PC-3 (cell line): ENCODE results near the gene SMIM44. TPM values are rescaled to one million over a fixed set of nuclear protein-coding genes. Genes with fewer than 3 reads are reported as not detected.

Experiments used
- ATAC-seq: fragments of 200-7000 bp; cut with Tn5 transposase; 2 replicates; pipeline ENCODE4 v1.9.1; 2020; ENCODE audit warnings: mild to moderate bottlenecking, moderate library complexity
- BruUV-seq: library from RNA; stranded (reverse); fragments of 400-500 nt; replicated peaks from 2 replicates; lab custom pipeline; 2021; lab: Mats Ljungman, UMichigan
- CTCF ChIA-PET: fragments of 300-600 bp; sonication (Branson Sonifier 250); formaldehyde crosslinking; loops from one replicate; lab custom pipeline; 2022; ENCODE audit warnings: antibody characterized with exemption; lab: Charles Lee
- POLR2A ChIA-PET: fragments of 300-600 bp; sonication (Branson Sonifier 250); formaldehyde crosslinking; loops from one replicate; lab custom pipeline; 2022; ENCODE audit warnings: antibody characterized with exemption; ENCODE audit not compliant: unreplicated experiment; lab: Charles Lee
- DNase-seq: peaks from one replicate; pipeline ENCODE4 v3.0.0-alpha.2; 2015
- H2AFZ ChIP-seq: fragments of 300-600 bp; sonication (generic); 2 replicates; pipeline ENCODE4 v1.6.0; 2016; ENCODE audit warnings: antibody characterized with exemption, low read length
- H3F3A ChIP-seq: fragments of 300-600 bp; sonication (generic); one replicate; pipeline ENCODE4 v1.6.0; 2017; ENCODE audit warnings: antibody characterized with exemption, low read length, control low read depth, mild to moderate bottlenecking; ENCODE audit not compliant: unreplicated experiment
- H3K27ac ChIP-seq: fragments of 300-600 bp; sonication (generic); 2 replicates; pipeline ENCODE4 v1.5.1; 2016; ENCODE audit warnings: mild to moderate bottlenecking, low read length
- H3K27me3 ChIP-seq: fragments of 300-600 bp; sonication (generic); 2 replicates; pipeline ENCODE4 v1.6.1; 2016; ENCODE audit warnings: low read length, mixed read lengths
- H3K36me3 ChIP-seq: fragments of 300-600 bp; sonication (generic); 2 replicates; pipeline ENCODE4 v1.6.1; 2016; ENCODE audit warnings: low read depth, mixed run types, low read length, mixed read lengths
- H3K4me1 ChIP-seq: fragments of 300-600 bp; sonication (generic); 2 replicates; pipeline ENCODE4 v1.5.1; 2016; ENCODE audit warnings: low read length; ENCODE audit not compliant: insufficient read depth
- H3K4me2 ChIP-seq: fragments of 300-600 bp; sonication (generic); 2 replicates; pipeline ENCODE4 v1.6.0; 2016; ENCODE audit warnings: low read length
- H3K4me3 ChIP-seq: fragments of 300-600 bp; sonication (generic); 2 replicates; pipeline ENCODE4 v1.5.1; 2016; ENCODE audit warnings: mild to moderate bottlenecking, low read length, mixed read lengths
- H3K79me2 ChIP-seq: fragments of 300-600 bp; sonication (generic); 2 replicates; pipeline ENCODE4 v1.6.1; 2017; ENCODE audit warnings: low read length, mixed read lengths
- H3K9ac ChIP-seq: fragments of 300-600 bp; sonication (generic); 2 replicates; pipeline ENCODE4 v1.6.0; 2016; ENCODE audit warnings: mild to moderate bottlenecking, low read length
- H3K9me2 ChIP-seq: fragments of 300-600 bp; sonication (generic); replicated peaks from 2 replicates; pipeline ENCODE4 v1.6.1; 2016; ENCODE audit warnings: mixed run types, low read length, mixed read lengths
- H3K9me3 ChIP-seq: fragments of 300-600 bp; sonication (generic); 2 replicates; pipeline ENCODE4 v1.6.1; 2016; ENCODE audit warnings: low read length, mixed read lengths
- H4K20me1 ChIP-seq: fragments of 300-600 bp; sonication (generic); 2 replicates; pipeline ENCODE4 v1.6.1; 2016; ENCODE audit warnings: low read length, mixed read lengths
- EZH2 ChIP-seq: fragments of 300-600 bp; sonication (generic); IDR thresholded peaks from one replicate; pipeline ENCODE4 v1.6.1; 2017; ENCODE audit warnings: antibody characterized with exemption, mild to moderate bottlenecking, low read length; ENCODE audit not compliant: unreplicated experiment
- EZH2phosphoT487 ChIP-seq: fragments of 300-600 bp; sonication (generic); IDR thresholded peaks from 2 replicates; pipeline ENCODE4 v1.6.1; 2018; ENCODE audit warnings: mild to moderate bottlenecking, antibody characterized with exemption, low read length, borderline replicate concordance
- intact Hi-C: fragments of 100-400 bp; cut with micrococcal nuclease; formaldehyde crosslinking; loops from 2 replicates; pipeline ENCODE4 v1.9.0; 2023
- total RNA-seq: library from RNA; depleted of rRNA; stranded (reverse); fragments of >200 nt; gene quantifications from 2 replicates; pipeline ENCODE4 v1.2.3, GENCODE V29; 2014
- TF ChIP-seq, protein P1 (sequence below): fragments of 300-600 bp; sonication (generic); conservative IDR thresholded peaks from 2 replicates; pipeline ENCODE4 v1.5.1; 2017; ENCODE audit warnings: antibody characterized with exemption, low read depth, mild to moderate bottlenecking, low read length

The SMIM44 gene
- total RNA-seq, 1 experiment from 2014 or later, result not detected

DNA sequence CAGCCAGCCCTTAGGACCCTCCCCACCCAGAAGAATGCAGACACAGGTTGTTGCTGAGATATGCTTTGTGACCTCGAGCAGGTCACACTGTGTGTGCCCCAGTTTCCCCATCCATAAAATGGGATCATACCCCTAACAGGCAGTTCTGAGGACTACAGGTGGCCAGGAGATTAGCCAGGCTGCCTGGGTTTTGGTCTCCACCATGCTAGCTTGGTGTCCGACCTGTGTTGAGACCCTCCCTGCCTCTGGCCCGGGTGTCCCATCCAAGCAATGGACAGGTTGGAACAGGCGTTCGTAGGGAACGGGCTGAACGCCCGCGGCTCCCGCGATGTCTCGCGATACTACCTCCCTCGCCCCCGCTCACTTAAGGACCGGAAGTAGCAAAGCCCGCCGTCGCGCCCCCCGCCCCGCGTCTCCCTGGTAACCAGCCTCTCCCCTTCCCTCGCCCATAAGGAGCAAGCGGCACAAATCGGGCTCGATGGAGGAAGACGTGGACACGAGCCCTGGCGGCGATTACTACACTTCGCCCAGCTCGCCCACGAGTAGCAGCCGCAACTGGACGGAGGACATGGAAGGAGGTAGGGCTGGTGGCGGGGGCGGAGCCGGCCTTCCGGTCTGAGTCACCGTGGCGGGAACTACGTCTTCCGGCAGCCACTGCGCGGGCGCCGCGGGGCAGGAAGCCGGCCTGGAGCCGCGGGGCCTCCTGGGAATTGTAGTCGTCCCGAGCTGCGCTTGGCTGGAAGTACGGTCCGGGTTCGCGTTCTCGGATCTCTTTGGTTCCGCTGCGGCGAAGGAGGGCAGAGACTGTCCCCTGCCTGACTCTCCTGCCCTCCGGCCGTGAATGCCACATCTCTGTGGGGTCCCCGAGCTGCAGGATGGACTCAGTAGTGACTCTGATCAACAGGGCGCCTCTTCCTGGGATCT lies 48.3 kb downstream of the SMIM44 start:
- CTCF ChIA-PET, result no interaction called here
- Histone ChIP-seq H3F3A (no peaks in the 10 kb centered on the region), H3K27ac (peak overlapping the region; percentile 78), H3K4me2 (peak overlapping the region; percentile 82), H3K36me3 (peaks cover 3% of the 10 kb centered on the region), H3K9ac (peak overlapping the region; percentile 85), H3K79me2 (no peaks in the 10 kb centered on the region), H3K9me2 (no peaks in the 10 kb centered on the region), H3K4me3 (peak overlapping the region; percentile 63), H3K27me3 (no peaks in the 10 kb centered on the region), H2AFZ (peak overlapping the region; percentile 87), H3K4me1 (peaks cover 11% of the 10 kb centered on the region; the same call in 1 of the 2 replicates), H3K9me3 (no peaks in the 10 kb centered on the region), H4K20me1 (no peaks in the 10 kb centered on the region)
- intact Hi-C loops, result no loop called here
- peak; percentile 98 for ATAC-seq
- TF ChIP-seq EZH2phosphoT487 (no peak), EZH2 (no peak)
- TF ChIP-seq, protein P1, sequence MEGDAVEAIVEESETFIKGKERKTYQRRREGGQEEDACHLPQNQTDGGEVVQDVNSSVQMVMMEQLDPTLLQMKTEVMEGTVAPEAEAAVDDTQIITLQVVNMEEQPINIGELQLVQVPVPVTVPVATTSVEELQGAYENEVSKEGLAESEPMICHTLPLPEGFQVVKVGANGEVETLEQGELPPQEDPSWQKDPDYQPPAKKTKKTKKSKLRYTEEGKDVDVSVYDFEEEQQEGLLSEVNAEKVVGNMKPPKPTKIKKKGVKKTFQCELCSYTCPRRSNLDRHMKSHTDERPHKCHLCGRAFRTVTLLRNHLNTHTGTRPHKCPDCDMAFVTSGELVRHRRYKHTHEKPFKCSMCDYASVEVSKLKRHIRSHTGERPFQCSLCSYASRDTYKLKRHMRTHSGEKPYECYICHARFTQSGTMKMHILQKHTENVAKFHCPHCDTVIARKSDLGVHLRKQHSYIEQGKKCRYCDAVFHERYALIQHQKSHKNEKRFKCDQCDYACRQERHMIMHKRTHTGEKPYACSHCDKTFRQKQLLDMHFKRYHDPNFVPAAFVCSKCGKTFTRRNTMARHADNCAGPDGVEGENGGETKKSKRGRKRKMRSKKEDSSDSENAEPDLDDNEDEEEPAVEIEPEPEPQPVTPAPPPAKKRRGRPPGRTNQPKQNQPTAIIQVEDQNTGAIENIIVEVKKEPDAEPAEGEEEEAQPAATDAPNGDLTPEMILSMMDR, result no peak
- DNase-seq, result peak; percentile 90
- TSS peak; percentile 33 for BruUV-seq
- POLR2A ChIA-PET, result no interaction called here

- peak overlapping the region; percentile 85; the same call in 1 of the 2 replicates for H3K9ac ChIP-seq
- POLR2A ChIA-PET, result no interaction called here
Measured at GRCh38 chr19:3433805-3434540, 49.3 kb downstream of the SMIM44 start.

More at GRCh38 chr19:3433805-3434540, 49.3 kb downstream of the SMIM44 start:
- H3K36me3 ChIP-seq, result peaks cover 3% of the 10 kb centered on the region
- no peaks in the 10 kb centered on the region for H3F3A ChIP-seq
- no TSS peak for BruUV-seq
- 0 out of 2 replicates have a peak overlapping the region, but pooled peaks have one; percentile 78 for H3K27ac ChIP-seq
- intact Hi-C loops, result no loop called here
- H4K20me1 ChIP-seq, result no peaks in the 10 kb centered on the region
- H3K4me1 ChIP-seq, result peaks cover 11% of the 10 kb centered on the region; the same call in 1 of the 2 replicates
- CTCF ChIA-PET, result no interaction called here
- H2AFZ ChIP-seq, result peak overlapping the region; percentile 87; the same call in 1 of the 2 replicates
- no peak for ATAC-seq
- no peak overlapping the region for H3K4me3 ChIP-seq
- H3K9me2 ChIP-seq, result no peaks in the 10 kb centered on the region
- no peak for DNase-seq
- H3K79me2 ChIP-seq, result no peaks in the 10 kb centered on the region
- H3K27me3 ChIP-seq, result no peaks in the 10 kb centered on the region
- H3K9me3 ChIP-seq, result no peaks in the 10 kb centered on the region
- TF ChIP-seq EZH2phosphoT487 (no peak), EZH2 (no peak)
- TF ChIP-seq, protein P1, result no peak
- no peak overlapping the region for H3K4me2 ChIP-seq
